Skin epidermis (tissue), 12 donors: ENCODE data around the gene SYNPO2.
"Not testable (repeated sequence)": the region's sequence is repeated elsewhere in the genome, so short reads cannot be mapped to it uniquely, and the experiment has no call there.

Experiments used
- H3K27ac ChIP-seq, 21 experiments: fragments of 200-600 bp; sonication (generic) in 11 of 21; one replicate each; pipeline ENCODE4 v1.5.0; 2020; ENCODE audit warnings: mild to moderate bottlenecking in 3 of 21, inconsistent platforms in 2 of 21, moderate library complexity in 2 of 21
- H3K4me3 ChIP-seq, 7 experiments: fragments of 200-600 bp; sonication (generic) in 2 of 7; one replicate each; pipeline ENCODE4 v1.5.0; 2020; ENCODE audit warnings: inconsistent platforms in 2 of 7, mild to moderate bottlenecking in 2 of 7, moderate library complexity in 1 of 7

SYNPO2 gene

GRCh38 chr4:119020158-119020557 is 131.5 kb downstream of the SYNPO2 start:
- Histone ChIP-seq H3K27ac (no peak overlapping the region), H3K4me3 (no peak overlapping the region)

GRCh38 chr4:119022520-119022919 is 133.9 kb downstream of the SYNPO2 start:
- not testable (repeated sequence) for H3K4me3 ChIP-seq, H3K27ac ChIP-seq

DNA sequence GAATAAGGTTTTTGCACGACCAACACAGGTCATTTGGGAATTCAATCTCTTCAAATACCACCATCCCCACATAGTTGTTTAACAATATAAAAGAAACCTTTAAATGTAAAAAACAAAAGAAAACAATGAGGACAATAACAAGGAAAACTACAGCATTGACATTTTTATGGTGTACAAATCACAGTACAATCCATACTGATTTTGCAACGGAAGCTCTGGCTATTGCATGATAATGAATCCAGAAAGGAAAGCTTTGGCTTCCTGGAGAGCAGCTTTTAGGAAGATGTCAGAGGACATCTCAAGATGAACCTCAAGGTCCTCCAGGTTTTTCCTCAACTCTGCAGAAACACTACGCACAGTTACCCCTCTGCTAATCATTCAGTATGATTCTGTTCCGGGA is 135.4 kb downstream of the SYNPO2 start:
- Histone ChIP-seq H3K4me3 (no peak overlapping the region), H3K27ac (no peak overlapping the region)

DNA sequence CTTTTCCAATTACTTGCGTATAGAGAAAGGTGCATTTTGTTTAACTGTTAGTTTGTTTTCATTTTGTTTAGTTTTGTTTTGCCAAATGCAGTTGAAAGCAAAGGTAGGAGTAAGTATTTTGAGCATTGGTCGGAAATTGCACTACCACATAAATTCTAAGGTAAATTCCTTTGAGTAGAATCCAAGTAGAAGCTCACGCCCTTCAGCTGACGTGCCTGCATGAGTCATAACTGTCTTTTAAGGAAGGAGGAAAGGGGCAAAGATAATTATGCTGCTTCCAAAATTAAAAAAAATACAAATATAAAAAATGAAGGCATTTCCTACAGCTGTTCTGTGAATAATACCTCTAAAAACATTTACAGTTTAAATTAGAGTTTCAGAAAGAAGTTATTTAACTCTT is 136.8 kb downstream of the SYNPO2 start:
- Histone ChIP-seq H3K27ac (peak overlapping the region in 19 of 21 experiments; percentile 46 to 91 (median 75)), H3K4me3 (no peak overlapping the region)

DNA sequence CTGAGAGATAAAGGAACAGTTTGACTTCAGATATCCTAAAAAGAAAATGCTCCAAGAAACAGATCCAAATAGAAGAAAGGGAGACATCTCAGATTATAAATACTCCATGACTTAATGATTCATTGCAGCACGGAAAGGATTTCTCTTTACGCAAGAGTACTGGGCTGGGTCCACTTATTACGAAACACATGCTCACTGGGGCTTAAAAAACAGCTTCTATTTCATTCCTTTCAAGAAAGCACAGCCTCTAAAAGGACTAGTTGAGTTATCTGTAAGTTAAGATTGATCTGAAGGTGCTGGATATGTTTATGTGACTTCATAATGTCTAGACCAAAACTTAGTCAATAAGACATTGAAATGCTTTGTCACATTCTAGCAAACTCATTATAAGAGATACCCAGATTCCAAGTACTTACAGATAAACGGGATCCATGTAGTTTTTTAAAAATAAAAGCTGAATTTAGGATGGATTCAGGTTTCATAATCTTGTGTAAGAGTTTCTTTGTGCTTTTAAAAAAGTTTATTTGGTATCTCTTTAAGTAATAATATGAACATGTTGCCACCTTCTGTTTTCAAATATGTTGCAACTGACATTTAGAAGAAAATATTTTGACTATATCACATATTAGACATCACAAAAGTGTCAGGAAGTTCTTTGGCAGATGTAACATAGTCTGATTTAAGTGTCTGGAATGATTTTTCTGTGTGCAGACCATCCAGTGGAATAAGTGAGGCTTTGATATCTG is 137.4 kb downstream of the SYNPO2 start:
- Histone ChIP-seq H3K27ac (peak overlapping the region in 19 of 21 experiments; percentile 46 to 91 (median 75)), H3K4me3 (no peak overlapping the region)

DNA sequence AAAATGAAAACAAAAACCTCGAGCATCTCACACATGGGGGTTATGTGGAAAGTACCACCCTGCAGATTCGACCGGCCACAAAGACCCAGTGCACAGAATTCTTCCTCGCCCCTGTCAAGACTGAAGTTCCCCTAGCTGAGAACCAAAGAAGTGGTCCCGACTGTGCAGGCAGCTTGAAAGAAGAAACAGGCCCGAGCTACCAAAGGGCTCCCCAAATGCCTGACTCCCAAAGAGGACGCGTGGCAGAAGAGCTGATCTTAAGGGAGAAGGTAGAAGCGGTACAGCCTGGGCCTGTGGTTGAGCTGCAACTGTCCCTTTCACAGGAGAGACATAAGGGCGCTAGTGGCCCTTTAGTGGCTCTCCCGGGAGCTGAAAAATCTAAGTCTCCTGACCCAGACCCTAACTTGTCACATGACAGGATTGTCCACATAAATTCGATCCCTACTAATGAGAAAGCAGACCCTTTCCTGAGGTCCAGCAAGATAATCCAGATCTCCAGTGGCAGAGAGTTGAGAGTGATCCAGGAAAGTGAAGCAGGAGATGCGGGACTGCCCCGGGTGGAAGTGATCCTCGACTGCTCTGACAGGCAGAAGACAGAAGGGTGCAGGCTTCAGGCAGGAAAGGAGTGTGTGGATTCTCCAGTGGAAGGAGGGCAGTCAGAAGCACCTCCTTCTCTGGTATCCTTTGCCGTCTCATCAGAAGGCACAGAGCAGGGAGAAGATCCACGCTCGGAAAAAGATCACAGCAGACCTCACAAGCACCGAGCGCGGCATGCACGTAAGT is 138.2 kb downstream of the SYNPO2 start:
- Histone ChIP-seq H3K27ac (peak overlapping the region in 20 of 21 experiments; percentile 41 to 91 (median 75)), H3K4me3 (peak overlapping the region in 3 of 7 experiments; percentile 9 to 19 (median 11))

DNA sequence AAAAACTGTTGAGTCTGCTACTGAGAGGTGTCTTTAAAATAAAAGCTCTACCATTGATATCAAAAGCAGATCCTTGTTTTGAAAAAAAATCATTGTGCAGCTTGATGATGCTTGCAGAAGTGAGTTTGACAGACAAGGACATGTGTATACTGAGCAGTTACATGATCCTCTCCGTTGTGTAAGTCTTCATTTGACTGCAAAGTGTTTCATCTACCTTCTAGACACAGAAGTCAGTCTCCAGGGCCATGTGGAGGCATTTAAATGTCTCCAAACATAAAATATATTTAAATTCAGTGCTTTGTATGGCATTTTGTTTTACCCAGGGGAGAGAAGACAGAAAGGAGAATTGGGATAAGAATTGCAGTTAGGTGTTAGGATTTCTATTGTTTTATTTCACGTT is 139.2 kb downstream of the SYNPO2 start:
- peak overlapping the region in 8 of 21 experiments; percentile 64 to 91 (median 77) for H3K27ac ChIP-seq
- H3K4me3 ChIP-seq: peak overlapping the region in 2 of 7 experiments; percentile 11 to 19

DNA sequence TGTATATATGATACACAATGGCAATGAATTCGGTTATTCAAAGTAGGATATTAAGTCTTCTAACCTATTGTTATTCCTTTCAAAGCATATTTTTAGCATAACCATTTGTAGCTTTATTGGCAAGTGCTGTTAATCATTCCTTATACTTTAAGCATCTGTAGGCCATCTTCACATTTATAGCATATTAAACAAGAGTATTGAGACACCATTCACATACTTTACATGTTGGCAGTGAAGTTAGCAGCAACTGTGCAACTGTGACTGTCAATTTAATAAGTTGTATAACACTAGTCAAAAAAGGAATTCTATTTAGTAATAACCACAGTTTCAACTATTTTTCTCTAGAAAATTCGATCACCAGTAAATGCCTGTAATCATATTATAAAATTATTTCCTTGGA is 139.6 kb downstream of the SYNPO2 start:
- H3K27ac ChIP-seq: peak overlapping the region in 2 of 21 experiments; percentile 80 to 91
- peak overlapping the region in 2 of 7 experiments; percentile 11 to 19 for H3K4me3 ChIP-seq

DNA sequence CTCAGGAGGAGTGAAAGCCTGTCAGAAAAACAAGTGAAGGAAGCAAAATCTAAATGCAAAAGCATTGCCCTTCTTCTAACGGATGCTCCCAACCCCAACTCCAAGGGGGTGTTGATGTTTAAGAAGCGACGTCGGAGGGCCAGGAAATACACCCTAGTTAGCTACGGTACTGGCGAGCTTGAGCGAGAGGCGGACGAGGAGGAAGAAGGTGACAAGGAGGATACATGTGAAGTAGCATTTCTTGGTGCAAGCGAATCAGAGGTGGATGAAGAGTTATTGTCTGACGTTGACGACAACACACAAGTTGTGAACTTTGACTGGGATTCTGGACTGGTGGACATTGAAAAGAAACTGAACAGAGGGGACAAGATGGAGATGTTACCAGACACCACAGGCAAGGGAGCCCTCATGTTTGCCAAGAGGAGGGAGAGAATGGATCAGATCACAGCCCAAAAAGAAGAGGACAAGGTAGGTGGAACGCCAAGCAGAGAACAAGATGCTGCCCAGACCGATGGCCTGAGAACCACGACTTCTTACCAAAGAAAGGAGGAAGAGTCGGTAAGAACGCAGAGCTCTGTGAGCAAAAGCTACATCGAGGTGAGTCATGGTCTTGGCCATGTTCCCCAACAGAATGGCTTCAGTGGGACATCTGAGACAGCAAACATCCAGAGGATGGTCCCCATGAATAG is 141.3 kb downstream of the SYNPO2 start:
- H3K27ac ChIP-seq: peak overlapping the region in 2 of 21 experiments; percentile 13 to 21
- peak overlapping the region in 1 of 7 experiments; percentile 3 for H3K4me3 ChIP-seq

DNA sequence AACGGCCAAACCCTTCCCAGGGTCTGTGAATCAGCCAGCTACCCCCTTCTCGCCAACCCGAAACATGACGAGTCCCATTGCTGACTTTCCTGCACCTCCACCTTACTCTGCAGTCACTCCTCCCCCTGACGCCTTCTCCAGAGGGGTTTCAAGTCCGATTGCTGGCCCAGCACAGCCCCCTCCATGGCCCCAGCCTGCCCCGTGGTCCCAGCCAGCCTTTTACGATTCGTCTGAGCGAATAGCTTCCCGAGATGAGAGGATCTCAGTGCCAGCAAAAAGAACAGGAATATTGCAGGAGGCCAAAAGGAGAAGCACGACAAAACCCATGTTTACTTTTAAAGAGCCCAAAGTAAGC is 141.9 kb downstream of the SYNPO2 start:
- peak overlapping the region in 1 of 7 experiments; percentile 3 for H3K4me3 ChIP-seq
- peak overlapping the region in 3 of 21 experiments; percentile 10 to 21 (median 13) for H3K27ac ChIP-seq

- H3K4me3 ChIP-seq: no peak overlapping the region
- H3K27ac ChIP-seq: peak overlapping the region in 2 of 21 experiments; percentile 10 to 21
Observed at GRCh38 chr4:119031218-119031617, 142.6 kb downstream of the SYNPO2 start.

- Histone ChIP-seq H3K27ac (peak overlapping the region in 1 of 21 experiments; percentile 30), H3K4me3 (no peak overlapping the region)
Observed at GRCh38 chr4:119032921-119033685, 144.4 kb downstream of the SYNPO2 start.

DNA sequence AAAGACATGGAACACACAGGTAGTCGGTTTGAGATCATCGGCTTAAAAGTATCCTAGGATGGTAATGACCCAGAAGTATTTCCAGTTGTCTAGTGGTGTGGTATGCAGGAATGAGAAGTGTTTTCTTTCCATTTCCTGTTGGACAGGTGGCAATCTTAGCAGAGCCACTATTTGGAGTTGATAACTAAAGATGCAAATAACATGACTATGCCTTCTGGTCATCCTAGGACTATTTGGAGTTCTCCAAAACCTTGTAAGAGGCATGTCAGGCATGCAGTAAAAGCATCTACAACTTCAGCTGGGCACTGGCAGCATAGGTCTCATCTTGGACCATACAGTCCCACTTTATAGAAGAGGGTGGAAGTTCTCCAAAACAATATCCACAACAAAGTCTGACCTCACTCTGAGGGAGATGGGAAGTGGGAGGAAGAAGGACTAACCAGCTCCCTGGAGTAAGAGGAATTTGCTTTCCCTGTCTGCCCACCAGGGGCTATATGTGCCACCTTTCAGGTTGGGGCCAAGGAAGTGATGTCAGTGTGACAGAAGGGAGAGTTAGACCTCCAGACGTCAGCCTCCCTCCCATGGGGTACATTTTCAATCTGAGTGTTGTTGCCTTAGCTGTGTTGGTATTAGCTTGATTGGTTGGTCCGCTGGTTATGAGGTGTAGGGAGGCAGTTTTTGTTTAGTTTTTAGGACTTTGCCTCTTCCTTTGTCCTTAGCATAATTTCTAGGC is 145.8 kb downstream of the SYNPO2 start:
- Histone ChIP-seq H3K4me3 (no peak overlapping the region), H3K27ac (peak overlapping the region in 2 of 21 experiments; percentile 3 to 50)

GRCh38 chr4:119035951-119036737 is 147.5 kb downstream of the SYNPO2 start:
- no peak overlapping the region for H3K4me3 ChIP-seq
- H3K27ac ChIP-seq: peak overlapping the region in 8 of 21 experiments; percentile 7 to 74 (median 30)

- Histone ChIP-seq H3K27ac (peak overlapping the region in 13 of 21 experiments; percentile 14 to 74 (median 43)), H3K4me3 (no peak overlapping the region)
Observed at GRCh38 chr4:119037709-119038108, 149.1 kb downstream of the SYNPO2 start.

GRCh38 chr4:119038116-119038841 is 149.6 kb downstream of the SYNPO2 start:
- Histone ChIP-seq H3K4me3 (no peak overlapping the region), H3K27ac (peak overlapping the region in 15 of 21 experiments; percentile 11 to 74 (median 36))

GRCh38 chr4:119039160-119039559 is 150.5 kb downstream of the SYNPO2 start:
- H3K27ac ChIP-seq: peak overlapping the region in 7 of 21 experiments; percentile 2 to 81 (median 26)

More at GRCh38 chr4:119039160-119039559, 150.5 kb downstream of the SYNPO2 start:
- no peak overlapping the region for H3K4me3 ChIP-seq
